Esophagus (tissue), 2 donors: ENCODE results near the gene RALGAPA2. TPM values are rescaled to one million over a fixed set of nuclear protein-coding genes. Genes with fewer than 3 reads are reported as not detected.

Source experiments
- H3K27ac ChIP-seq, 2 donors: one replicate each; pipeline ENCODE4 v1.5.1; 2013; ENCODE audit warnings: low read depth in 2 of 2, mild to moderate bottlenecking in 2 of 2, inconsistent platforms in 1 of 2, low read length in 1 of 2, moderate library complexity in 1 of 2
- H3K27me3 ChIP-seq, 2 donors: one replicate each; pipeline ENCODE4 v1.6.1; 2013; ENCODE audit warnings: low read length in 2 of 2, control low read depth in 1 of 2, mild to moderate bottlenecking in 1 of 2; ENCODE audit not compliant: insufficient read depth in 2 of 2, control insufficient read depth in 1 of 2
- H3K36me3 ChIP-seq, 2 donors: one replicate each; pipeline ENCODE4 v1.6.1; 2013; ENCODE audit warnings: low read length in 1 of 2; ENCODE audit not compliant: control insufficient read depth in 2 of 2, insufficient read depth in 2 of 2
- H3K4me1 ChIP-seq, 2 donors: one replicate each; pipeline ENCODE4 v1.6.1; 2013; ENCODE audit warnings: low read length in 1 of 2; ENCODE audit not compliant: control insufficient read depth in 2 of 2, insufficient read depth in 2 of 2
- H3K4me3 ChIP-seq, 2 donors: one replicate each; pipeline ENCODE4 v1.5.1; 2013; ENCODE audit warnings: low read length in 2 of 2, mild to moderate bottlenecking in 2 of 2, low read depth in 1 of 2, moderate library complexity in 1 of 2
- H3K9me3 ChIP-seq, 2 donors: one replicate each; pipeline ENCODE4 v1.6.1; 2013; ENCODE audit warnings: mild to moderate bottlenecking in 2 of 2, low read depth in 1 of 2, low read length in 1 of 2, moderate library complexity in 1 of 2; ENCODE audit not compliant: control insufficient read depth in 2 of 2, insufficient read depth in 1 of 2
- WGBS, 2 donors: extraction: QIAGEN DNeasy Blood & Tissue Kit; methylation state at CpG; one replicate each; pipeline ENCODE4 v1.1.7; 2013; 5-methylcytosine and 5-hydroxymethylcytosine counted together
- polyA plus RNA-seq, 2 donors: library from polyadenylated mRNA; stranded (reverse); fragments of 200-250 nt; gene quantifications; one replicate each; pipeline ENCODE4 v1.2.3, GENCODE V29; 2013
- donor health status: healthy with polysubstance abuse.
- donor health status: Bipolar disorder and iron deficiency.

RALGAPA2 gene
- polyA plus RNA-seq, 2 donors: 3.5 to 3.7 TPM

- Histone ChIP-seq H3K27ac (no peak overlapping the region), H3K36me3 (no peaks in the 10 kb centered on the region), H3K4me3 (no peak overlapping the region), H3K27me3 (no peaks in the 10 kb centered on the region), H3K4me1 (no peaks in the 10 kb centered on the region), H3K9me3 (no peaks in the 10 kb centered on the region)
- 91 to 93% methylated on average over 4 of the region's 4 CpGs for WGBS, 2 donors
These were observed 62.5 kb downstream of the RALGAPA2 start for GRCh38 chr20:20649945-20650344.

GRCh38 chr20:20643927-20644326 is 68.5 kb downstream of the RALGAPA2 start:
- Histone ChIP-seq H3K27ac (no peak overlapping the region), H3K4me3 (no peak overlapping the region), H3K4me1 (no peaks in the 10 kb centered on the region), H3K27me3 (no peaks in the 10 kb centered on the region), H3K36me3 (peaks cover 2 to 10% of the 10 kb centered on the region in 2 donors), H3K9me3 (no peaks in the 10 kb centered on the region)
- WGBS, 2 donors: 91 to 92% methylated on average over 3 of the region's 3 CpGs

- Histone ChIP-seq H3K27ac (no peak overlapping the region), H3K9me3 (no peaks in the 10 kb centered on the region), H3K4me3 (no peak overlapping the region), H3K27me3 (no peaks in the 10 kb centered on the region), H3K36me3 (peaks cover 4 to 14% of the 10 kb centered on the region in 2 donors), H3K4me1 (no peaks in the 10 kb centered on the region)
- 88 to 100% methylated on average over 1 to 2 of the region's 2 CpGs for WGBS, 2 donors
These were observed 70.7 kb downstream of the RALGAPA2 start for GRCh38 chr20:20641783-20642182.

GRCh38 chr20:20638878-20639277 is 73.6 kb downstream of the RALGAPA2 start:
- peaks cover 12 to 21% of the 10 kb centered on the region in 2 donors for H3K36me3 ChIP-seq

GRCh38 chr20:20637998-20638725 is 74.3 kb downstream of the RALGAPA2 start:
- H3K36me3 ChIP-seq: peaks cover 12 to 21% of the 10 kb centered on the region in 2 donors
- no peaks in the 10 kb centered on the region for H3K9me3 ChIP-seq
- 88 to 91% methylated on average over 7 of the region's 7 CpGs for WGBS, 2 donors
- H3K27ac ChIP-seq: no peak overlapping the region
- H3K4me3 ChIP-seq: no peak overlapping the region
- no peaks in the 10 kb centered on the region for H3K27me3 ChIP-seq
- no peaks in the 10 kb centered on the region for H3K4me1 ChIP-seq

More at GRCh38 chr20:20638878-20639277, 73.6 kb downstream of the RALGAPA2 start:
- no peaks in the 10 kb centered on the region for H3K27me3 ChIP-seq
- H3K4me1 ChIP-seq: no peaks in the 10 kb centered on the region
- no peak overlapping the region for H3K4me3 ChIP-seq
- H3K9me3 ChIP-seq: no peaks in the 10 kb centered on the region
- no peak overlapping the region for H3K27ac ChIP-seq
- WGBS, 2 donors: 73 to 74% methylated on average over 2 of the region's 2 CpGs

GRCh38 chr20:20635006-20635405 is 77.4 kb downstream of the RALGAPA2 start:
- no peak overlapping the region for H3K27ac ChIP-seq
- peaks cover 12 to 15% of the 10 kb centered on the region in 2 donors for H3K36me3 ChIP-seq
- WGBS, 2 donors: 92 to 93% methylated on average over 2 of the region's 2 CpGs
- H3K9me3 ChIP-seq: no peaks in the 10 kb centered on the region
- H3K27me3 ChIP-seq: no peaks in the 10 kb centered on the region
- H3K4me3 ChIP-seq: no peak overlapping the region
- no peaks in the 10 kb centered on the region for H3K4me1 ChIP-seq

GRCh38 chr20:20632644-20633043 is 79.8 kb downstream of the RALGAPA2 start:
- H3K9me3 ChIP-seq: no peaks in the 10 kb centered on the region
- no peaks in the 10 kb centered on the region for H3K27me3 ChIP-seq
- H3K27ac ChIP-seq: no peak overlapping the region
- 90 to 92% methylated on average over 2 of the region's 2 CpGs for WGBS, 2 donors
- H3K4me1 ChIP-seq: no peaks in the 10 kb centered on the region
- peaks cover 11 to 18% of the 10 kb centered on the region in 2 donors for H3K36me3 ChIP-seq
- no peak overlapping the region for H3K4me3 ChIP-seq

GRCh38 chr20:20630551-20630950 is 81.9 kb downstream of the RALGAPA2 start:
- WGBS, 2 donors: 87 to 89% methylated on average over 4 of the region's 4 CpGs
- H3K4me1 ChIP-seq: no peaks in the 10 kb centered on the region
- no peaks in the 10 kb centered on the region for H3K27me3 ChIP-seq
- H3K4me3 ChIP-seq: no peak overlapping the region
- no peak overlapping the region for H3K27ac ChIP-seq
- H3K9me3 ChIP-seq: no peaks in the 10 kb centered on the region
- peaks cover 15 to 26% of the 10 kb centered on the region in 2 donors for H3K36me3 ChIP-seq

GRCh38 chr20:20629556-20630188 is 82.8 kb downstream of the RALGAPA2 start:
- no peaks in the 10 kb centered on the region for H3K4me1 ChIP-seq
- no peak overlapping the region for H3K27ac ChIP-seq
- peaks cover 10 to 21% of the 10 kb centered on the region in 2 donors for H3K36me3 ChIP-seq
- no peak overlapping the region for H3K4me3 ChIP-seq
- H3K27me3 ChIP-seq: no peaks in the 10 kb centered on the region
- no peaks in the 10 kb centered on the region for H3K9me3 ChIP-seq
- WGBS, 2 donors: 91 to 94% methylated on average over 3 of the region's 3 CpGs

- Histone ChIP-seq H3K9me3 (no peaks in the 10 kb centered on the region), H3K36me3 (peaks cover 8 to 18% of the 10 kb centered on the region in 2 donors), H3K4me3 (no peak overlapping the region), H3K4me1 (no peaks in the 10 kb centered on the region), H3K27ac (no peak overlapping the region), H3K27me3 (no peaks in the 10 kb centered on the region)
- WGBS, 2 donors: 99% methylated on average over 2 of the region's 2 CpGs
These were observed 84.1 kb downstream of the RALGAPA2 start for GRCh38 chr20:20628314-20628713.
